Stimulated activated naive CD4-positive, alpha-beta T cell treated with Interleukin-2 at 50 U/mL for 16 hours (primary cell): ENCODE data around the gene YARS1.

Experiments used
- DNase-seq: peaks from one replicate; lab custom pipeline; 2025; lab: John Stamatoyannopoulos, UW

The YARS1 gene

GRCh38 chr1:32742199-32742947, 74.8 kb downstream of the YARS1 start:
- no peak for DNase-seq

- DNase-seq: no peak
Observed at GRCh38 chr1:32741413-32742198, 75.6 kb downstream of the YARS1 start.

- no peak for DNase-seq
Observed at GRCh38 chr1:32741059-32741412, 76.1 kb downstream of the YARS1 start.

- DNase-seq: no peak
Observed at GRCh38 chr1:32736812-32737791, 80.1 kb downstream of the YARS1 start.

GRCh38 chr1:32733582-32734321, 83.4 kb downstream of the YARS1 start:
- no peak for DNase-seq

GRCh38 chr1:32729254-32730046, 87.7 kb downstream of the YARS1 start:
- no peak for DNase-seq

- DNase-seq: no peak
Observed at GRCh38 chr1:32728413-32729077, 88.6 kb downstream of the YARS1 start.

- no peak for DNase-seq
Observed at GRCh38 chr1:32727876-32728275, 89.3 kb downstream of the YARS1 start.

- no peak for DNase-seq
Observed at GRCh38 chr1:32725615-32725982, 91.6 kb downstream of the YARS1 start.
